SK-N-SH (cell line): ENCODE data around the gene SLN. TPM values are rescaled to one million over a fixed set of nuclear protein-coding genes. Genes with fewer than 3 reads are reported as not detected.

ENCODE experiments used
- CTCF ChIA-PET: fragments of 300-600, 350-600 bp; formaldehyde crosslinking; extraction: SDS; loops from one replicate; lab custom pipeline; 2021; lab: Yijun Ruan, JAX
- POLR2A ChIA-PET: fragments of 350-600 bp; sonication (Branson Sonifier 250); formaldehyde crosslinking; extraction: SDS; loops from one replicate; lab custom pipeline; 2020; ENCODE audit warnings: antibody characterized with exemption, inconsistent platforms; lab: Yijun Ruan, JAX
- DNase-seq: peaks from one replicate; pipeline ENCODE4 v3.0.0; 2012
- H2AFZ ChIP-seq: fragments of 200-600 bp; sonication (generic); 2 replicates; pipeline ENCODE4 v1.8.1; 2016; ENCODE audit warnings: antibody characterized with exemption, mild to moderate bottlenecking, low read depth
- H3F3A ChIP-seq: fragments of 200-600 bp; sonication (generic); replicated peaks from 2 replicates; pipeline ENCODE3; 2016; ENCODE audit warnings: antibody characterized with exemption, mild to moderate bottlenecking; ENCODE audit not compliant: insufficient read depth
- H3K27ac ChIP-seq, 2 experiments: fragments of 200-500 bp in 1 of 2; fragments of 200-600 bp in 1 of 2; sonication (Bioruptor generic) in 1 of 2; sonication (generic), shearing (Covaris generic) in 1 of 2; 2 replicates each; pipeline versions ENCODE4 v1.5.1 to v1.6.1; 2014 to 2016; ENCODE audit warnings: low read depth in 2 of 2, inconsistent platforms in 1 of 2, low read length in 1 of 2, mild to moderate bottlenecking in 1 of 2, mixed read lengths in 1 of 2
- H3K27me3 ChIP-seq: fragments of 200-600 bp; sonication (generic), shearing (Covaris generic); 2 replicates; pipeline ENCODE4 v1.6.1; 2016; ENCODE audit warnings: mixed run types; ENCODE audit not compliant: insufficient read depth
- H3K36me3 ChIP-seq, 2 experiments: fragments of 200-500 bp in 1 of 2; fragments of 200-600 bp in 1 of 2; sonication (Bioruptor generic) in 1 of 2; sonication (generic) in 1 of 2; replicated peaks in 1 of 2; 2 replicates each; pipeline versions ENCODE3 to v1.5.1; 2014 to 2016; ENCODE audit warnings: low read length in 1 of 2, mild to moderate bottlenecking in 1 of 2; ENCODE audit not compliant: insufficient read depth in 2 of 2, control insufficient read depth in 1 of 2
- H3K4me1 ChIP-seq, 2 experiments: fragments of 200-500 bp in 1 of 2; fragments of 200-600 bp in 1 of 2; sonication (Bioruptor generic) in 1 of 2; sonication (generic), shearing (Covaris generic) in 1 of 2; 2 replicates each; pipeline versions ENCODE4 v1.5.1 to v1.6.1; 2014 to 2016; ENCODE audit warnings: low read depth in 1 of 2, low read length in 1 of 2, mixed run types in 1 of 2; ENCODE audit not compliant: insufficient read depth in 2 of 2, control insufficient read depth in 1 of 2
- H3K4me2 ChIP-seq: fragments of 200-600 bp; sonication (generic), shearing (Covaris generic); 2 replicates; pipeline ENCODE4 v1.6.1; 2017; ENCODE audit warnings: mixed run types
- H3K4me3 ChIP-seq, 2 experiments: fragments of 200-500 bp in 1 of 2; fragments of 200-600 bp in 1 of 2; sonication (Bioruptor generic) in 1 of 2; sonication (generic), shearing (Covaris generic) in 1 of 2; 2 replicates each; pipeline versions ENCODE4 v1.5.1 to v1.8.1; 2014 to 2016; ENCODE audit warnings: low read depth in 2 of 2, inconsistent platforms in 1 of 2, low read length in 1 of 2, mild to moderate bottlenecking in 1 of 2, mixed read lengths in 1 of 2, moderate library complexity in 1 of 2
- H3K79me2 ChIP-seq: fragments of 200-600 bp; sonication (generic); 2 replicates; pipeline ENCODE4 v1.8.1; 2017; ENCODE audit warnings: mild to moderate bottlenecking; ENCODE audit not compliant: insufficient read depth
- H3K9ac ChIP-seq: fragments of 200-600 bp; sonication (generic); 2 replicates; pipeline ENCODE4 v1.6.1; 2017; ENCODE audit warnings: mixed run types
- H3K9me2 ChIP-seq: fragments of 200-600 bp; sonication (generic); 2 replicates; pipeline ENCODE4 v1.6.1; 2017; ENCODE audit warnings: mixed run types
- H3K9me3 ChIP-seq: fragments of 200-600 bp; sonication (generic); 2 replicates; pipeline ENCODE4 v1.6.1; 2017; ENCODE audit warnings: mixed run types, mild to moderate bottlenecking, moderate library complexity
- H4K20me1 ChIP-seq: fragments of 200-600 bp; sonication (generic); 2 replicates; pipeline ENCODE4 v1.6.1; 2017; ENCODE audit warnings: mild to moderate bottlenecking, mixed run types; ENCODE audit not compliant: insufficient read depth
- ELF1 ChIP-seq: IDR thresholded peaks from 2 replicates; pipeline ENCODE4 v1.4.0; 2012
- EP300 ChIP-seq, 2 experiments: IDR thresholded peaks; 2 replicates each; pipeline versions ENCODE4 v1.4.0 to v1.6.1; 2012; ENCODE audit warnings: borderline replicate concordance in 1 of 2, low read depth in 1 of 2, low read length in 1 of 2
- FOSL2 ChIP-seq: IDR thresholded peaks from 2 replicates; pipeline ENCODE4 v1.4.0; 2012; ENCODE audit warnings: low read depth, mild to moderate bottlenecking, moderate library complexity, borderline replicate concordance
- FOXJ3 ChIP-seq: sonication (generic); formaldehyde crosslinking; IDR thresholded peaks from 2 replicates; pipeline ENCODE4 v1.5.1; 2020; ENCODE audit warnings: mild to moderate bottlenecking, missing genetic modification reagents
- JUND ChIP-seq: IDR thresholded peaks from 2 replicates; pipeline ENCODE4 v1.4.0; 2012
- MAX ChIP-seq: IDR thresholded peaks from 2 replicates; pipeline ENCODE4 v1.4.0; 2012; ENCODE audit warnings: low read depth
- MEF2A ChIP-seq: IDR thresholded peaks from 2 replicates; pipeline ENCODE4 v1.4.0; 2012; ENCODE audit warnings: low read depth, borderline replicate concordance
- MXI1 ChIP-seq: IDR thresholded peaks from 2 replicates; pipeline ENCODE4 v1.6.1; 2012; ENCODE audit warnings: mild to moderate bottlenecking, low read depth, low read length, improper control_type of control experiment
- NRF1 ChIP-seq: IDR thresholded peaks from 2 replicates; pipeline ENCODE4 v1.6.1; 2012; ENCODE audit warnings: low read depth, mild to moderate bottlenecking, low read length
- PBX3 ChIP-seq: IDR thresholded peaks from 2 replicates; pipeline ENCODE4; 2012
- POLR2AphosphoS5 ChIP-seq: IDR thresholded peaks from 2 replicates; pipeline ENCODE4 v1.6.1; 2012; ENCODE audit warnings: low read depth, low read length
- RAD21 ChIP-seq: IDR thresholded peaks from 2 replicates; pipeline ENCODE4 v1.6.1; 2012; ENCODE audit warnings: mild to moderate bottlenecking, low read length
- RXRA ChIP-seq: IDR thresholded peaks from 2 replicates; pipeline ENCODE4 v1.4.0; 2012; ENCODE audit warnings: low read depth, mild to moderate bottlenecking, borderline replicate concordance
- SIN3A ChIP-seq: IDR thresholded peaks from 2 replicates; pipeline ENCODE4 v1.6.1; 2012; ENCODE audit warnings: low read depth, mild to moderate bottlenecking, low read length, moderate library complexity, borderline replicate concordance
- YY1 ChIP-seq: IDR thresholded peaks from 2 replicates; pipeline ENCODE4 v1.4.0; 2012; ENCODE audit warnings: low read depth, mild to moderate bottlenecking
- WGBS: methylation state at CpG from one replicate; pipeline ENCODE4 v1.1.6; 2017; ENCODE audit warnings: low lambda C conversion rate; 5-methylcytosine and 5-hydroxymethylcytosine counted together
- polyA plus RNA-seq, 3 experiments: library from polyadenylated mRNA; depleted of rRNA; stranded (reverse); fragments of >200 nt; gene quantifications; 2 replicates each; pipeline ENCODE4 v1.2.3, GENCODE V29; 2012
- TF ChIP-seq, protein P1 (sequence below): fragments of 150-350 bp; IDR thresholded peaks from 2 replicates; pipeline ENCODE4 v1.6.1; 2016; ENCODE audit warnings: mild to moderate bottlenecking, low read depth, low read length

SLN gene
- polyA plus RNA-seq, 1 of the 3 experiments (the other 2 are of a cell fraction): not detected

DNA sequence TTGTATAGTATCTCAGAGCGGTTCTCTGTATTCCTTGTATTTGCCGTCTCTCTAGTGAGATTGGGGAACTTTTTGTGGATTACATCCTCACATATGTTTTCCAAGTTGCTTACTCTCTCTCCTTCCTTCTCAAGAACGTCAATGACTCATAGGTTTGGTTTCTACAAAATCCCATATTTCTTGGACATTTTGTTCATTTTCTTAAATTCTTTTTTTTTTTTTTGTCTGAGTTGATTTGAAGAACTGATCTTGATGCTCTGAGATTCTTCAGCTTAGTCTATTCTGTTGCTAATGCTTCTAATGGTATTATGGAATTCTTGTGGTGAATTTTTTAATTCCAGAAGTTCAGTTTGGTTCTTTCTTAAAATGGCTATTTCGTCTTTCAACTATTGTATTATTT lies 28.4 kb upstream of the SLN start:
- no peaks in the 10 kb centered on the region for H4K20me1 ChIP-seq
- WGBS: 35% methylated on average over 4 of the region's 4 CpGs
- H3K27ac ChIP-seq: no peak overlapping the region
- no peak overlapping the region for H3K4me2 ChIP-seq
- no peaks in the 10 kb centered on the region for H3K27me3 ChIP-seq
- no peaks in the 10 kb centered on the region for H3K36me3 ChIP-seq
- CTCF ChIA-PET: interaction anchor here (0.7 to 2.5 kb wide), 13 partner anchors 9 to 177 kb away, joined by 3 to 10 read pairs (median 4); no protein-coding TSS in a partner anchor
- no peaks in the 10 kb centered on the region for H3K79me2 ChIP-seq
- DNase-seq: no peak
- H3K4me3 ChIP-seq: no peak overlapping the region
- no peaks in the 10 kb centered on the region for H3K9me2 ChIP-seq
- POLR2A ChIA-PET: no interaction called here
- no peak overlapping the region for H3K9ac ChIP-seq
- H3F3A ChIP-seq: no peaks in the 10 kb centered on the region
- no peak overlapping the region; the same call in 1 of the 2 replicates for H2AFZ ChIP-seq
- no peaks in the 10 kb centered on the region; a peak in 1 of 4 replicates for H3K4me1 ChIP-seq
- TF ChIP-seq JUND (no peak), PBX3 (no peak), NRF1 (no peak), FOXJ3 (CRISPR knock-in tag) (no peak), ELF1 (no peak), SIN3A (no peak), POLR2AphosphoS5 (no peak), YY1 (no peak), RXRA (no peak), EP300 (IDR thresholded peaks at IDR 0.05; ENCODE audit: borderline replicate concordance in 1 of 2, low read depth in 1 of 2, low read length in 1 of 2) (no peak)
- TF ChIP-seq, protein P1, sequence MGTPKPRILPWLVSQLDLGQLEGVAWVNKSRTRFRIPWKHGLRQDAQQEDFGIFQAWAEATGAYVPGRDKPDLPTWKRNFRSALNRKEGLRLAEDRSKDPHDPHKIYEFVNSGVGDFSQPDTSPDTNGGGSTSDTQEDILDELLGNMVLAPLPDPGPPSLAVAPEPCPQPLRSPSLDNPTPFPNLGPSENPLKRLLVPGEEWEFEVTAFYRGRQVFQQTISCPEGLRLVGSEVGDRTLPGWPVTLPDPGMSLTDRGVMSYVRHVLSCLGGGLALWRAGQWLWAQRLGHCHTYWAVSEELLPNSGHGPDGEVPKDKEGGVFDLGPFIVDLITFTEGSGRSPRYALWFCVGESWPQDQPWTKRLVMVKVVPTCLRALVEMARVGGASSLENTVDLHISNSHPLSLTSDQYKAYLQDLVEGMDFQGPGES: no peak
- TF ChIP-seq, all 33 proteins: peak for 0
- H3K9me3 ChIP-seq: no peaks in the 10 kb centered on the region

GRCh38 chr11:107736546-107736945 lies 24.7 kb upstream of the SLN start:
- TF ChIP-seq RAD21 (no peak), MAX (no peak), MEF2A (no peak), MXI1 (no peak), FOXJ3 (CRISPR knock-in tag) (no peak), FOSL2 (no peak), POLR2AphosphoS5 (no peak), RXRA (no peak)
- POLR2A ChIA-PET: no interaction called here
- Histone ChIP-seq H3F3A (no peaks in the 10 kb centered on the region), H4K20me1 (no peaks in the 10 kb centered on the region), H3K27me3 (no peaks in the 10 kb centered on the region), H3K9me3 (no peaks in the 10 kb centered on the region), H3K9ac (no peak overlapping the region), H3K4me2 (no peak overlapping the region), H2AFZ (no peak overlapping the region), H3K79me2 (no peaks in the 10 kb centered on the region), H3K4me3 (no peak overlapping the region), H3K4me1 (no peaks in the 10 kb centered on the region; a peak in 1 of 4 replicates), H3K36me3 (no peaks in the 10 kb centered on the region), H3K27ac (no peak overlapping the region), H3K9me2 (no peaks in the 10 kb centered on the region)
- 6% methylated on average over 1 of the region's 1 CpG for WGBS
- DNase-seq: no peak
- CTCF ChIA-PET: no interaction called here
